OCI-LY1 (cell line): ENCODE measurements around the gene NSD2.

ENCODE experiments used
- EZH2 ChIP-seq: fragments of 200-600 bp; sonication (generic), shearing (Covaris generic); IDR thresholded peaks from 2 replicates; pipeline ENCODE4 v1.8.0; 2017; ENCODE audit warnings: borderline replicate concordance, mixed run types, mild to moderate bottlenecking, antibody characterized with exemption, low read length, moderate library complexity, mixed read lengths
- TF ChIP-seq, protein P1 (sequence below): fragments of 200-600 bp; sonication (generic), shearing (Covaris generic); IDR thresholded peaks from 2 replicates; pipeline ENCODE4 v1.5.1; 2017; ENCODE audit warnings: mild to moderate bottlenecking, antibody characterized with exemption, low read length, moderate library complexity, mixed read lengths

DNA sequence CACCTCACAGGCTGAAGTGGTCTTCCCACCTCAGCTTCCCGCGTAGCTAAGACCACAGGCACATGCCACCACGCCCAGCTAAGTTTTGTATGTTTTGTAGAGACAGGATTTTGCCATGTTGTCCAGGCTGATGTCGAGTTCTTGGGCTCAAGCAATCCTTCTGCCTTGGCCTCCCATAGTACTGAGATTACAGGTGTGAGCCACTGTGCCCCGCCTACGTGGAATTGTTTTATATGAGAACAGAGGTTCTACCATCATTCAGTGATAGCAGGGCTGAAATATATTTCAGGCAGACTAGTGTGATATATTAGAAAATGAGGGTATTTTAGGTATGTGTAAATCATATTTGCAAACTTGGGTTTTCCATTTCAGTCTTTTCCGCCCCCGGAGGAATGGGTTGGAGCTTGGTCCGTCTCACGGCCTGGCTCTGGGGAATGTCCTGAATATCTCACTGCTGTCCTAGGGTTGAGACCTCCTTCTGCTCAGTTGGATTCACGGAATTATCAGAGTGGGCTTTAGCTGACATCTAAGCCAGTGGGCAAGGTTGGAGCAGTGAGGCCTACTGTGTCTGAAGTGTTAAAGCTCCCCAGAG is 19.9 kb downstream of the NSD2 start:
- TF ChIP-seq, protein P1, sequence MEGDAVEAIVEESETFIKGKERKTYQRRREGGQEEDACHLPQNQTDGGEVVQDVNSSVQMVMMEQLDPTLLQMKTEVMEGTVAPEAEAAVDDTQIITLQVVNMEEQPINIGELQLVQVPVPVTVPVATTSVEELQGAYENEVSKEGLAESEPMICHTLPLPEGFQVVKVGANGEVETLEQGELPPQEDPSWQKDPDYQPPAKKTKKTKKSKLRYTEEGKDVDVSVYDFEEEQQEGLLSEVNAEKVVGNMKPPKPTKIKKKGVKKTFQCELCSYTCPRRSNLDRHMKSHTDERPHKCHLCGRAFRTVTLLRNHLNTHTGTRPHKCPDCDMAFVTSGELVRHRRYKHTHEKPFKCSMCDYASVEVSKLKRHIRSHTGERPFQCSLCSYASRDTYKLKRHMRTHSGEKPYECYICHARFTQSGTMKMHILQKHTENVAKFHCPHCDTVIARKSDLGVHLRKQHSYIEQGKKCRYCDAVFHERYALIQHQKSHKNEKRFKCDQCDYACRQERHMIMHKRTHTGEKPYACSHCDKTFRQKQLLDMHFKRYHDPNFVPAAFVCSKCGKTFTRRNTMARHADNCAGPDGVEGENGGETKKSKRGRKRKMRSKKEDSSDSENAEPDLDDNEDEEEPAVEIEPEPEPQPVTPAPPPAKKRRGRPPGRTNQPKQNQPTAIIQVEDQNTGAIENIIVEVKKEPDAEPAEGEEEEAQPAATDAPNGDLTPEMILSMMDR = no peak
- TF ChIP-seq EZH2 = no peak
